PC-3 (cell line): ENCODE data around the gene ACTL7A.

ENCODE experiments used
- CTCF ChIP-seq: fragments of 300-600 bp; sonication (generic); conservative IDR thresholded peaks from 2 replicates; pipeline ENCODE4 v1.5.1; 2017; ENCODE audit warnings: antibody characterized with exemption, low read depth, mild to moderate bottlenecking, low read length
- EZH2 ChIP-seq: fragments of 300-600 bp; sonication (generic); IDR thresholded peaks from one replicate; pipeline ENCODE4 v1.6.1; 2017; ENCODE audit warnings: antibody characterized with exemption, mild to moderate bottlenecking, low read length; ENCODE audit not compliant: unreplicated experiment
- EZH2phosphoT487 ChIP-seq: fragments of 300-600 bp; sonication (generic); IDR thresholded peaks from 2 replicates; pipeline ENCODE4 v1.6.1; 2018; ENCODE audit warnings: mild to moderate bottlenecking, antibody characterized with exemption, low read length, borderline replicate concordance

GRCh38 chr9:108880738-108881316, 18.8 kb downstream of the ACTL7A start:
- no peak for TF ChIP-seq CTCF
- no peak for TF ChIP-seq EZH2phosphoT487
- TF ChIP-seq EZH2 = no peak
